Measurements from ENCODE around the gene NAA10. TPM values are rescaled to one million over a fixed set of nuclear protein-coding genes. Genes with fewer than 3 reads are reported as not detected.
A peak's percentile ranks its signal among the peaks of the same experiment; 100 is the strongest.

NAA10 gene
- total RNA-seq, 1 experiment from 2014 or later = 107 TPM

DNA sequence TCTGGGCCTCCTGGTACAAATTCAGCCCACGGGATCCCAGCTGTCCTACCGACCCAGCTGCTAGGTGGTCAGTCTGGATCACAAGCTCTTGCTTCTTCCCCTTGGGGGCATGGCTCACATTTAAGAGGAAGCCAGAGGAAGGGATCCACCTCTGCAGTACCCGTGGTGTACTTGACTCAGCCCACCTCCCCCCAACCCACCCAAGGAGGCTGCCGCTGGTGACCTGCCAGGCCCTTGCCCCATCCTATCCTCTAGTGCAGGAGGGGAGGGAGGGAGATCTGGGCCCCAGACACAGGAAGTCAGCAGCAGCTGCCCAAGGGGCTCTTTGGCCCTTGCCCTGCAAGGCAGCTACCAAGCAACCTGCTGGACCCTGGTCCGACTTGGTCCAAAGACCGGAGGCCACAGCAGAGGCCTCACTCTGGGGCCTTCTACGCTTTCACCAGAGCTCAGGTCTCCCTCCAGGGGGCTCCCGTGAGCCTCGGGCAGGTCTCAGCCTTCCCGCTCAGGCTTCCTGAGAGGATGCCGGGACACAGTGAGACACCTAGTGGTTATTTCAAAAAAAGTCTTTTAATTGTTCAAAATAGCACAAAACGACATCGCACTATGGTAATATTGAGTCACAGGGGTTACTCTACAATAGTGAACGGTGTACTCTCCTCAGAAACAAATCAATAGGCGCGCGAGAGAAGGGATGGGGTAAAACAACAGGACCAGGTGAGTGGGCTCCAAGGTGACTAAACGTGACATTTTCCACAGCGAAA lies 12.4 kb upstream of the NAA10 start:
- CTCF ChIA-PET = interaction anchor here (0.5 to 7.3 kb wide), 39 partner anchors 9 to 426 kb away, joined by 3 to 116 read pairs (median 4); partner anchors contain the start of genes ARHGAP4, L1CAM, NAA10 and PLXNB3
- peaks cover 14% of the 10 kb centered on the region for H3K4me1 Mint-ChIP-seq
- H3K27me3 Mint-ChIP-seq (ENCODE audit: low read depth) = no peaks in the 10 kb centered on the region
- H3K4me3 Mint-ChIP-seq = no peak overlapping the region
- DNase-seq (ENCODE audit: low spot score) (peak; percentile 85), ATAC-seq (peak; percentile 77)
- POLR2A ChIA-PET = no interaction called here
- TF ChIP-seq IRF2 (CRISPR knock-in tag; IDR thresholded peaks at IDR 0.05; ENCODE audit: borderline replicate concordance, low read depth) (no peak), MYBL2 (CRISPR knock-in tag; IDR thresholded peaks at IDR 0.05) (no peak), ZNF416 (CRISPR knock-in tag; IDR thresholded peaks at IDR 0.05) (no peak), CBFB (CRISPR knock-in tag; IDR thresholded peaks at IDR 0.05; ENCODE audit: low read depth) (no peak), ATF1 (CRISPR knock-in tag; IDR thresholded peaks at IDR 0.05) (no peak), RORB (CRISPR knock-in tag; IDR thresholded peaks at IDR 0.05) (no peak), NFYB (CRISPR knock-in tag; conservative IDR thresholded peaks at IDR 0.05; ENCODE audit: low read depth) (no peak), JAZF1 (CRISPR knock-in tag; IDR thresholded peaks at IDR 0.05) (no peak), TCF7 (CRISPR knock-in tag; IDR thresholded peaks at IDR 0.05; ENCODE audit: low read depth) (no peak), TP53 (CRISPR knock-in tag; IDR thresholded peaks at IDR 0.05) (no peak), NFE2L1 (CRISPR knock-in tag; IDR thresholded peaks at IDR 0.05) (no peak), JUN (CRISPR knock-in tag; IDR thresholded peaks at IDR 0.05) (no peak), SMAD4 (CRISPR knock-in tag; IDR thresholded peaks at IDR 0.05) (no peak)
- TF ChIP-seq, protein P1, sequence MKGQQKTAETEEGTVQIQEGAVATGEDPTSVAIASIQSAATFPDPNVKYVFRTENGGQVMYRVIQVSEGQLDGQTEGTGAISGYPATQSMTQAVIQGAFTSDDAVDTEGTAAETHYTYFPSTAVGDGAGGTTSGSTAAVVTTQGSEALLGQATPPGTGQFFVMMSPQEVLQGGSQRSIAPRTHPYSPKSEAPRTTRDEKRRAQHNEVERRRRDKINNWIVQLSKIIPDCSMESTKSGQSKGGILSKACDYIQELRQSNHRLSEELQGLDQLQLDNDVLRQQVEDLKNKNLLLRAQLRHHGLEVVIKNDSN (CRISPR knock-in tag; IDR thresholded peaks at IDR 0.05) = no peak
- TF ChIP-seq, protein P2, sequence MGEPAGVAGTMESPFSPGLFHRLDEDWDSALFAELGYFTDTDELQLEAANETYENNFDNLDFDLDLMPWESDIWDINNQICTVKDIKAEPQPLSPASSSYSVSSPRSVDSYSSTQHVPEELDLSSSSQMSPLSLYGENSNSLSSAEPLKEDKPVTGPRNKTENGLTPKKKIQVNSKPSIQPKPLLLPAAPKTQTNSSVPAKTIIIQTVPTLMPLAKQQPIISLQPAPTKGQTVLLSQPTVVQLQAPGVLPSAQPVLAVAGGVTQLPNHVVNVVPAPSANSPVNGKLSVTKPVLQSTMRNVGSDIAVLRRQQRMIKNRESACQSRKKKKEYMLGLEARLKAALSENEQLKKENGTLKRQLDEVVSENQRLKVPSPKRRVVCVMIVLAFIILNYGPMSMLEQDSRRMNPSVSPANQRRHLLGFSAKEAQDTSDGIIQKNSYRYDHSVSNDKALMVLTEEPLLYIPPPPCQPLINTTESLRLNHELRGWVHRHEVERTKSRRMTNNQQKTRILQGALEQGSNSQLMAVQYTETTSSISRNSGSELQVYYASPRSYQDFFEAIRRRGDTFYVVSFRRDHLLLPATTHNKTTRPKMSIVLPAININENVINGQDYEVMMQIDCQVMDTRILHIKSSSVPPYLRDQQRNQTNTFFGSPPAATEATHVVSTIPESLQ (CRISPR knock-in tag; IDR thresholded peaks at IDR 0.05) = no peak
- H3K27ac Mint-ChIP-seq = peak overlapping the region; percentile 97
- peaks cover 16% of the 10 kb centered on the region for H3K36me3 Mint-ChIP-seq
- no peaks in the 10 kb centered on the region for H3K9me3 Mint-ChIP-seq

DNA sequence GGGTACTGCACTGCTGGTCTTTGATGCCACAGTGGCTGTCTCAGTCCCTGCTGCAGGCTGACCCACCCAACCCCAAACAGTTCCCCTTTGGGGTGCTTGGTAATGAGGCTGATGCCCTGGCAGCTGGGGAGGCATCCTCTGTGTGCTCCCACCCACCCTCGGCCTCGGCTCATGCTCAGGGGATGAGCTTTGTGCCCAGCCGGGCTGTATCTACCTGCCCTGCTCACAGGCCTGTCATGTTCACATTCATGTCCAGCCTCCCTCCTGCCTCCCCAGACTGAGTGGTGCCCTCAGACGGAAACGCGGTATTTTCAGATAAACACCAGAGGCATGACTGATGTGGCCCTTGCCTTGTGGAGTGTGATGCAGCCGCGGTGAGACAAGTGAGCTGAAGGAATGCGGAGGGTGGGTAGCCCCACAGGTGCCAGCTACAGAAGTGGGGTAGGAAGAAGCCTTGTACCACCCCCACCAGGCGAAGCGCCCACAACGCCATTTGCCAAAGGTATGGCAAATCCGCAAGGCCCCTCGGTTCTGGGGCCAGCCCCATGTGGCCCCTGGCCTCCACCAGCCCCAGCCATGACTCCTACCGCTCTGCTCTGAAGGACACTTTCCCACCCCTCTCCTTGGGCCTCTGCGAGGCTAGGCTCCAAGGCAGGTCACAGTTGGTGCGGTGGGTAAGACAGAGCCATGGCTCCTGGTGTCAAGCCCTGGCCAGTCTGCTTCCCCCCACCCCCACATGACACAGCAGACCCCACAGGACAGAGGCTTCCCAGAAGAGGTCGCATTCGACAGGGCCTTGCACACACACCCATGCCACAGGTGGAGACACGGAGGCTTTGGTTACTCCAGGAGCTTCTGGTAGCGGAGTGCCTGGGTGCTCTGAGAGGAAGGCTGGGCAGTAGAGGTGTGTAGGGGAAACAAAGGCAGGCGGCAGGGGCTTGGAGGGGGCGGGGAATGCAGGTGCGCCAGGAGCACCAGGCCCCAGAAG lies 11.4 kb upstream of the NAA10 start:
- H3K36me3 Mint-ChIP-seq = peaks cover 13% of the 10 kb centered on the region
- ATAC-seq = no peak
- peaks cover 15% of the 10 kb centered on the region for H3K4me1 Mint-ChIP-seq
- POLR2A ChIA-PET = interaction anchor here (0.7 to 1.0 kb wide), 2 partner anchors 21 to 22 kb away, joined by 4 to 6 read pairs; no protein-coding TSS in a partner anchor
- H3K27ac Mint-ChIP-seq = no peak overlapping the region
- no peak for TF ChIP-seq ZBTB21 (CRISPR knock-in tag; IDR thresholded peaks at IDR 0.05; ENCODE audit: borderline replicate concordance)
- TF ChIP-seq ZNF232 (CRISPR knock-in tag; IDR thresholded peaks at IDR 0.05) = no peak
- TF ChIP-seq HMGA2 (CRISPR knock-in tag; IDR thresholded peaks at IDR 0.05) = no peak
- no peak for TF ChIP-seq ZNF671 (CRISPR knock-in tag; IDR thresholded peaks at IDR 0.05)
- no peak for TF ChIP-seq GRHL2 (CRISPR knock-in tag; IDR thresholded peaks at IDR 0.05; ENCODE audit: insufficient replicate concordance, severe bottlenecking)
- TF ChIP-seq ZNF423 (CRISPR knock-in tag; IDR thresholded peaks at IDR 0.05) = no peak
- no peaks in the 10 kb centered on the region for H3K9me3 Mint-ChIP-seq
- H3K27me3 Mint-ChIP-seq (ENCODE audit: low read depth) = no peaks in the 10 kb centered on the region
- no peak overlapping the region for H3K4me3 Mint-ChIP-seq
- CTCF ChIA-PET = interaction anchor here (0.6 to 7.3 kb wide), 13 partner anchors 8 to 310 kb away, joined by 3 to 116 read pairs (median 7); partner anchors contain the start of genes ARHGAP4, NAA10 and SSR4
- no peak for DNase-seq (ENCODE audit: low spot score)
